ENCODE measurements around the gene ZNF592. TPM values are rescaled to one million over a fixed set of nuclear protein-coding genes. Genes with fewer than 3 reads are reported as not detected.

Gene ZNF592
- polyA plus RNA-seq, 1 donor from 2014 or later: 3.9 TPM

GRCh38 chr15:84830036-84830435 is 81.6 kb downstream of the ZNF592 start:
- Histone ChIP-seq H3K9ac (ENCODE audit: low read length) (no peak overlapping the region), H3K4me2 (ENCODE audit: low read length) (no peak overlapping the region), H3K4me3 (ENCODE audit: low read length) (no peak overlapping the region), H2AFZ (ENCODE audit: low read depth, low read length) (no peak overlapping the region), H4K20me1 (ENCODE audit: insufficient read depth) (no peaks in the 10 kb centered on the region), H3K36me3 (ENCODE audit: insufficient read depth, low read length) (no peaks in the 10 kb centered on the region), H3K27me3 (ENCODE audit: insufficient read depth, low read depth, low read length) (no peaks in the 10 kb centered on the region), H3K9me2 (ENCODE audit: insufficient read depth, low read length) (no peaks in the 10 kb centered on the region), H3K27ac (ENCODE audit: low read length) (no peak overlapping the region), H3K9me3 (ENCODE audit: low read length) (no peaks in the 10 kb centered on the region), H3F3A (ENCODE audit: insufficient read depth, low read length, poor library complexity, severe bottlenecking) (no peaks in the 10 kb centered on the region), H3K79me2 (replicated peaks; ENCODE audit: insufficient read depth, low read length) (no peaks in the 10 kb centered on the region)
- no peak for TF ChIP-seq POLR2AphosphoS5 (IDR thresholded peaks at IDR 0.05)
- TF ChIP-seq SMC3 (conservative IDR thresholded peaks at IDR 0.05; ENCODE audit: poor library complexity): no peak
- TF ChIP-seq, protein P1, sequence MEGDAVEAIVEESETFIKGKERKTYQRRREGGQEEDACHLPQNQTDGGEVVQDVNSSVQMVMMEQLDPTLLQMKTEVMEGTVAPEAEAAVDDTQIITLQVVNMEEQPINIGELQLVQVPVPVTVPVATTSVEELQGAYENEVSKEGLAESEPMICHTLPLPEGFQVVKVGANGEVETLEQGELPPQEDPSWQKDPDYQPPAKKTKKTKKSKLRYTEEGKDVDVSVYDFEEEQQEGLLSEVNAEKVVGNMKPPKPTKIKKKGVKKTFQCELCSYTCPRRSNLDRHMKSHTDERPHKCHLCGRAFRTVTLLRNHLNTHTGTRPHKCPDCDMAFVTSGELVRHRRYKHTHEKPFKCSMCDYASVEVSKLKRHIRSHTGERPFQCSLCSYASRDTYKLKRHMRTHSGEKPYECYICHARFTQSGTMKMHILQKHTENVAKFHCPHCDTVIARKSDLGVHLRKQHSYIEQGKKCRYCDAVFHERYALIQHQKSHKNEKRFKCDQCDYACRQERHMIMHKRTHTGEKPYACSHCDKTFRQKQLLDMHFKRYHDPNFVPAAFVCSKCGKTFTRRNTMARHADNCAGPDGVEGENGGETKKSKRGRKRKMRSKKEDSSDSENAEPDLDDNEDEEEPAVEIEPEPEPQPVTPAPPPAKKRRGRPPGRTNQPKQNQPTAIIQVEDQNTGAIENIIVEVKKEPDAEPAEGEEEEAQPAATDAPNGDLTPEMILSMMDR (IDR thresholded peaks at IDR 0.05; ENCODE audit: poor library complexity, severe bottlenecking): no peak
- TF ChIP-seq REST (IDR thresholded peaks at IDR 0.05; ENCODE audit: borderline replicate concordance): no peak
- TF ChIP-seq EZH2 (IDR thresholded peaks at IDR 0.05; ENCODE audit: borderline replicate concordance, insufficient read depth, low read length, poor library complexity, severe bottlenecking): no peak
- no peak for TF ChIP-seq EP300 (conservative IDR thresholded peaks at IDR 0.05; ENCODE audit: poor library complexity, severe bottlenecking)
- no peak for TF ChIP-seq MXI1 (conservative IDR thresholded peaks at IDR 0.05; ENCODE audit: poor library complexity, severe bottlenecking)
- TF ChIP-seq TAF1 (IDR thresholded peaks at IDR 0.05; ENCODE audit: low read depth): no peak
- no peak for TF ChIP-seq RAD21 (conservative IDR thresholded peaks at IDR 0.05)

DNA sequence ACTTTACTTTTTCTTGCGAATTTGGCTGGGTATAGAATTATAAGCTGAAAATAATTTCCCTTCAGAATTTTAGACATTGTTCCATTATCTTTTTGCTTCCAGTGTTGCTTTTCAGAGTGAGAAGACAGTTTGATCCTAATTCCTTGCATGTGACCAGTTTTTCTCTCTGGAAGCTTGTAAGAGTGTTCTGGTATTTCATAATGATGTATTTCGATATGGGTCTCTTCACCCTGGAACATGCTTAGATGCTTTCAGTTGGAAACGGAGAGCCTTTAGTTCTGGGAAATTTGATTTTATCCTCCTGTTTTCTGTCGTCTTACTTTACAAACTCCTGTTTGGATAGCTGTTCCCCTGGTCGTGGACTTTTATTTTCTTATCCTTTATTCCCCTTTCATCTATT is 82.6 kb downstream of the ZNF592 start:
- H2AFZ ChIP-seq (ENCODE audit: low read depth, low read length): no peak overlapping the region

More for the DNA sequence above, 82.6 kb downstream of the ZNF592 start:
- no peaks in the 10 kb centered on the region for H3K9me2 ChIP-seq (ENCODE audit: insufficient read depth, low read length)
- no peaks in the 10 kb centered on the region for H4K20me1 ChIP-seq (ENCODE audit: insufficient read depth)
- no peaks in the 10 kb centered on the region for H3K27me3 ChIP-seq (ENCODE audit: insufficient read depth, low read depth, low read length)
- H3K79me2 ChIP-seq (replicated peaks; ENCODE audit: insufficient read depth, low read length): no peaks in the 10 kb centered on the region
- no peaks in the 10 kb centered on the region for H3F3A ChIP-seq (ENCODE audit: insufficient read depth, low read length, poor library complexity, severe bottlenecking)
- no peak overlapping the region for H3K9ac ChIP-seq (ENCODE audit: low read length)
- H3K4me2 ChIP-seq (ENCODE audit: low read length): no peak overlapping the region
- no peaks in the 10 kb centered on the region for H3K9me3 ChIP-seq (ENCODE audit: low read length)
- no peaks in the 10 kb centered on the region for H3K36me3 ChIP-seq (ENCODE audit: insufficient read depth, low read length)
- TF ChIP-seq EP300 (conservative IDR thresholded peaks at IDR 0.05; ENCODE audit: poor library complexity, severe bottlenecking) (no peak), POLR2AphosphoS5 (IDR thresholded peaks at IDR 0.05) (no peak), MXI1 (conservative IDR thresholded peaks at IDR 0.05; ENCODE audit: poor library complexity, severe bottlenecking) (no peak), SMC3 (conservative IDR thresholded peaks at IDR 0.05; ENCODE audit: poor library complexity) (no peak), TAF1 (IDR thresholded peaks at IDR 0.05; ENCODE audit: low read depth) (no peak), REST (IDR thresholded peaks at IDR 0.05; ENCODE audit: borderline replicate concordance) (no peak), EZH2 (IDR thresholded peaks at IDR 0.05; ENCODE audit: borderline replicate concordance, insufficient read depth, low read length, poor library complexity, severe bottlenecking) (no peak), RAD21 (conservative IDR thresholded peaks at IDR 0.05) (no peak)
- TF ChIP-seq, protein P1 (IDR thresholded peaks at IDR 0.05; ENCODE audit: poor library complexity, severe bottlenecking): no peak
- H3K4me3 ChIP-seq (ENCODE audit: low read length): no peak overlapping the region
- no peak overlapping the region for H3K27ac ChIP-seq (ENCODE audit: low read length)
